ENCODE measurements around the gene PRIMA1.

The PRIMA1 gene

GRCh38 chr14:93752980-93753561, 35.2 kb downstream of the PRIMA1 start:
- DNase-seq, result no peak

DNA sequence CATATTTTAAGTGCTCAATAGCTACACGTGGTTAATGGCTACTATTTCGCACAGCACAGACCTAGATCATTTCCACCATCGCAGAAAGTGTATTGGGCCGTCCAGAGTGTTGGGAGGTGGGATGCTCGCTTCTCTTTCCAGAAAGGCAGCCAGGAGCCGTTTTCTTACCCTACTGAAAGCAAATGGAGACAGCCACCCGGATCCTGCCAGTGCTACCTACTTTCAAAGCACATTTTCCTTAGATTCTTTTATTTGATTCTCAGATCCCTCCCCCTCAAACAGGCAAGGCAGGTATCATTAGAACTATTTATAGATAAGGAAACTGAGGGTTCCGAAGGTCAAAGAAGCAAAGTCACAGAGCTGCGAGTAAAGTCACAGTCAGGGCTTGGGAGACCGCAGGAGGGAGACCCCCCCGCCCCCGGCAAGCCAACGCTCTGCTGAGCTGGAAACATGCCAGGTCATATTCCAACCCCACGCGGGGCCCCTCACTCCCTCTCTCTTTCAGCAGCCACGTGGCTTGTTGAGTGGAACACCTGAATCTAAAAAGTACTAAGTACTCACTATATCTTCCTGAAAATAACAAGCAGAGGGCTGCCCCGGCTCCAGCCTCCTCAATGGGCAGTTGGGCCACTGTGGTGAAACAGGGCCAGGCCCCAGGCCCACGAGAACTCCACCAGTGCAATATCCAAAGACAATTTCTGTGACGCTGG, 36.2 kb downstream of the PRIMA1 start:
- no peak for DNase-seq

- DNase-seq, result no peak
These were observed 39.2 kb downstream of the PRIMA1 start for GRCh38 chr14:93749076-93749420.

DNA sequence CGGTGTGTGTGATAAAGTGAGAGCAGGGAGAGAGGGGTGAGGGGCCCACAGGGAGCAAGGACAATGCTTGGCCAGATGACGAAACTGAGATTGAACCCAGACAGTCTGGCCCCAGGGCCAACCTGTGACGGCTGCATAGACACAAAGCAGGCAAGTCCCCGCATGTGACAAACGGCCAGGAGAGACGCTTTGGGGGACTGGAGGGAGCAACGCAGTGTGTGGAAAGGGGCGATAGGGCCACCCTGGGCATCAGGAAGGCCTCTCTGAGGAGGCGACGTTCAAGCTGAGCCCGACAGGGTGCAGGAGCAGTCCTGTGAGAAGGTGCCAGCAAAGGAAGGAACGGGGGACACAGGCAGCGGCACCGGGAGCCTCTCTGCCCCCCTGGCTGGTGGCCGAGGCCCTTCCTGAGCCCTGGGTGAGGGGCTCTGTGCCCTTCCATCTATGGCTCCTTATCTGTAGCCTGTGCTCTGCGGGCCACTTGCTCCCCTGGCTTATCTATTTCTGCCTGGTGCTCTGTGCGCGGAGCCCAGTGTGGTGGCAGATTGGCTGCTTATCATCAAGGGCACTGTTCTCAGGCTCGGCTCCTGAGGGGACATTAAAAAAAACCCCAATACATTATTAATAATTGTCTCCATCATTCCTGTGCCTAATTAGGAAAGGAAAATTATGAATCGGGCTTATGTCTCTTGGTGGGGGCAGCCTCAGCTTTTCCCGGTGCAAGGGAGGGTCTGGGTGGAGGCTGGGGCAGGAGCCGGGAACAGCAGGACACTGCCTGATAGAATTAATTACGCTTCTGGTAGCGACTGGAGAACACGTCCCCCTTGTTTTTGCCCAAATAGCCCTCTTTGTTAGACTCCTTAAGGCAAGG, 39.8 kb downstream of the PRIMA1 start:
- no peak for DNase-seq

DNA sequence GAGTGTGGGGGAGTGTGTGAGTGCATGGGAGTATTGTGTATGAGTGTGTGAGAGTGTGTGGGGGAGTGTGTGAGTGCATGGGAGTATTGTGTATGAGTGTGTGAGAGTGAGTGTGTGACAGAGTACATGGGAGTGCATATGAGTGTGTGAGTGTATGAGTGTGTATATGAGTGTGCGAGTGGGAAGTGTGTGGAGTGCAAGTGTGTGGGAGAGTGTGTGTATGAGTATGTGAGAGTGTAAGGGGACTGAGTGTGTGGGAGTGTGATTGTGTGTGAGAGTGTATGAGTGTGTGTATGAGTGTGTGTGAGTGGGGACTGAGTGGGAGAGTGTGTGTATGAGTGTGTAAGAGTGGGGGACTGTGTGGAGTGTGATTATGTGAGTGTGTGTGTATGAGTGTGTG, 40.7 kb downstream of the PRIMA1 start:
- no peak for DNase-seq

- DNase-seq, result no peak
These were observed 41.2 kb downstream of the PRIMA1 start for GRCh38 chr14:93747102-93747501.

DNA sequence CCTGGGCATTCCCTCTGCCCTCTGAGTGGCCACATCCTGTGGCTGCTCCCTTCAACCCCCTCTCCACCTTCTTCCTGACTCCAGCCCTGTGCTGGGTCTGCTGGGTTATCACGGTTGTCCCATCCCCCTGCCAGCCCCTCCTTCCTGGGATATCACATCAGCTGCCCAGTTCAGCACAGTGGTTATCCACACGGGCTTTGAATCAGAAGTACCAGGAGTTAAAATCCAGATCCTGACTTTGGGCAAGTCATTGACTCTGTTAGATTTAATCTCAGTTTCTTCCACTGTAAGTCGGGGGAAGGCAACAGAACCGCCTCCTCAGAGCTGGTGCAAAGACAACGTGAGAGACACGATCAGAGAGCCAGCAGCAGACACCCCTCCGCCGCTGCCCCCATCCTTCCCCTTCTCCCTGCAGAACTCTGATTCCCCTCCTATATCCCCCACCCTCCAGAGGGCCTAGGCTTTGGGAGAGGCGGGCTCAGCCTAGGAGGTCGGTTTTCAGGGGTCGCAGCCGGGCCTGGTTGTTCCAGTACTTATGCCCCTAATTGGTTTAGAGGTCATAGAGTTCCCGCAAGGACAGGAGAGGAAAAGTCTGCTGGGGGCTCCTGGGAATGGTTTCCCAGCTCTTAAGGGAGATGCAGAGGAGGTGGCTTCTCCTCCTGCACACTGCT, 42.5 kb downstream of the PRIMA1 start:
- no peak for DNase-seq

GRCh38 chr14:93744876-93745275, 43.4 kb downstream of the PRIMA1 start:
- DNase-seq, result no peak

- DNase-seq, result no peak
These were observed 44.1 kb downstream of the PRIMA1 start for GRCh38 chr14:93744176-93744575.

GRCh38 chr14:93743270-93744060, 44.8 kb downstream of the PRIMA1 start:
- no peak for DNase-seq

DNA sequence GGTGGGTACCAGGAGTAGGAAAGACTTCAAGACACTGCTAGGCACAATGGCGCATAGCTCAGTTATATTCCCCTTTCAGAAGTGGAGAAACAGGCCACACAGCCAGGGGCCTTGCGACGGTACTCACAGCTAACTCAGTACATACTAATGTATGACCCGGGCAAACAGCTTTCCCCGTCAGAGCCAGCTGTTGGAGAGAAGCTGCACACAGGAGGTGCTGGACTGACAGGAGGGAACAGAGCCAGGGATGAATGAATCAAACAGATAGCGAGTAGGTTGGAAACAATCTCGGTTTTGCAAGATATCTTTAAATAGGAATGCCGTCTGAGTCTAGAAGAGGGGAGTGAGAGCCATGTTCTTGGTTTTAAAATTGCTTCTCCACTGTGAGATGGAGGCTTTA, 45.5 kb downstream of the PRIMA1 start:
- no peak for DNase-seq

DNA sequence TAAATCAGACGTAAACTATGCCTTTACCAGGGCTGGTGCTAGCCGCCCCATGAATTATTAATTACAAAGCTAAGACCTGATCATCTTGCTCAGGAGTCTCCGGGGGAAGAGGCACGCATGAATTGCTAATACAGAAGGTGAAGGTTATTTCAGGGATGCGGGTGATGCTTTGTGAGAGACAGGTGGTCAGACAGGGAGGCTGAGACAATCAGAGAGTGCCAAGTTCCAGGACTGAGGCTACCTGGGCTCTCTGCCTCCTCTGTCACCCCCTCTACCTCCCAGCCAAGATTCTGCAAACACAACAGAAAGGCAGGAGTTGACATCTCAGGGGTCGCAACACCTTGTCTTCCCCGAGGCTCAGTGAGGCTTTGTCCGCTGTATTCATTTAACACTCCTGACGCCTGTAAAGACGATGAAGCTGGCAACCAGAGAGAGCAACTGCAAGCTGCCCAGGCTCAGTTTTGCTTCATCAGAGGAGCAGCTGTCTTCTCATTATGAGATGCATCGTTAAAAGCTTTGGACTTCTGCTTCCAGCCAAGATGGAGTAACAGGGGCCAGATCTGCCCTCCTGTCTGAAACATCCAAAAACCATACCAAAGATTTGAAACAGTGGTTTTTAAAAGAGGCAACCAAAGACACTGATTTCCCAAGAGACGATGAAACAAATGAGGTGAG, 46.6 kb downstream of the PRIMA1 start:
- no peak for DNase-seq

DNA sequence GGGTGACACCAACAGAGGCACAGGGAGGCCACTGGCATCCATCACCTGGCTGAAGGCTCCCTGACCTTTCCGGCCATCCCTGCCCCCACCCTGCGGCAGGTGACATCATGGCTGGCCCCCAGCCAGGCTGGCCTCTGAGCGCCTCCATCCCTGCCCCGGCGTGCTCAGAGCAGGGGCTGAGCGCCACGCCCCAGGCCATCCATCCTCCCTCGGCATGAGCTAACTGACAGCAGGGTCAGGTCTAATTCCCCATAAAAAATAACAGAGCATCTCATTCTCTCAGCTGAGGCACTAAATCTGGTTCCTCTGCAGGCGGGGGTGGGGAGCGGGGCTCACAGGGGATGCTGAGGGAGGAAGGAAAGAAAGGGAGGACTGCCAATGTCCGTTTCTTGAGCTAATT, 50.7 kb downstream of the PRIMA1 start:
- no peak for DNase-seq

GRCh38 chr14:93736378-93737014, 51.8 kb downstream of the PRIMA1 start:
- no peak for DNase-seq

DNA sequence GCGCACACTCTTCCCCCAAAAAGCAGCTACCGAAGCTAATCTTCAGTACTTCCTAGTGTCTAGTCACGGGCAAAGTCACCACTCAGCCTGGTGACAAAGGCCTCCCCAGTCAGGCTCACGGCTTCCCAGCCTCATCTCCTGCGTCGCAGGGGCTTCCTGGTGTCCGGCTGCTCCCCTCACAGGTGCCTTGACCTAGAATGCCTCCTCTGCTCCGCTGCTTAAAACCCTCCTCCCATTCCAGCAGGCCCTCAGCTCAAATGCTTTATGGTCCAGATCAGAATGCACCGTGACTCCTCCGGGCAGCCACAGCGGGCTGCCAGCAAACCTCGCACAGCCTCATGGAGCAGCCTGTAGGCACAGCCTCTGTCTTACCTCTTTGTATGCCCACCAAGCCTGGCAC, 53.1 kb downstream of the PRIMA1 start:
- no peak for DNase-seq

- DNase-seq, result no peak
These were observed 54.0 kb downstream of the PRIMA1 start for GRCh38 chr14:93734086-93734822.

- DNase-seq, result no peak
These were observed 54.7 kb downstream of the PRIMA1 start for GRCh38 chr14:93733631-93734030.

GRCh38 chr14:93733231-93733630, 55.1 kb downstream of the PRIMA1 start:
- no peak for DNase-seq

DNA sequence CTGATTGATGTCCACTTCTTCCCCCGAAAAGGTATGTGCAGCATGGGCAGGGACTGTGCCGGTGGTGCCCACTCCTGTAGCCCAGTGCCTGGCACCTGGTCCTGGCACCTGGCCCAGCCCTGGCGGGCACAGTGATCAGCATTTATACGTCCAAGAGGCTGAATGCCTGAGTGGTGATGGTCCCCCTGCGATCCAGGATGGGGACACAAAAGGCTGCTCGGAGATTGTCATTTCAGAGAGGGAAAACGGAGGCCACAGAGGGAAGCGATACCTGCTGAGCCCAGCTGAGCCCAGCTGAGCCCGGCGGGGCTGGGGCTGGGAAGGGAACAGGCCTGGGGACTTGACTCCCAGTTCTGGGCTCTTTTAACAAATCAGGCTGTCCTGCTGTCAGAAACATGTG, 55.8 kb downstream of the PRIMA1 start:
- DNase-seq, result no peak

- DNase-seq, result no peak
These were observed 56.5 kb downstream of the PRIMA1 start for GRCh38 chr14:93731753-93732152.

DNA sequence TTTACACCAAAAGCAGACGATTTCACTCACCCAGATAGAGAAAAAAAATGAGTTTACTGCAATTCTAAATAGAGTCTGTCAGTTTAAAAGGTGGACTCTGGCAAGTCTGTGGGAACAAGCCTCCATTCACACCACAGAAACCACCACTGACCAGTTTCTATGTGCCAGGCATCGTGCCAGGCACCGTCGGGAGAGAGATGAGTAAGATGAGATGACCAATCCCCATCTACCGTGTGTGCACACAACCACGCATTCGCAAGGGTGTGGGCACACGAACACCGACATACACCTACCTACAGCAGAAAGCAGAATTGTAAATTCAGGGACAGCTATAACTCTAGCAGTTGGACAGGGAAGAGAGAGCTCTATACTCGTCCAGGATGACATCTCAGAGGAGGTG, 58.3 kb downstream of the PRIMA1 start:
- no peak for DNase-seq
